ENCODE data around the gene SLC35E4. TPM values are rescaled to one million over a fixed set of nuclear protein-coding genes. Genes with fewer than 3 reads are reported as not detected.
"Not testable (repeated sequence)": the region's sequence is repeated elsewhere in the genome, so short reads cannot be mapped to it uniquely, and the experiment has no call there.

SLC35E4 gene
- total RNA-seq, 2 donors from 2014 or later = 4.4 to 7.8 TPM

DNA sequence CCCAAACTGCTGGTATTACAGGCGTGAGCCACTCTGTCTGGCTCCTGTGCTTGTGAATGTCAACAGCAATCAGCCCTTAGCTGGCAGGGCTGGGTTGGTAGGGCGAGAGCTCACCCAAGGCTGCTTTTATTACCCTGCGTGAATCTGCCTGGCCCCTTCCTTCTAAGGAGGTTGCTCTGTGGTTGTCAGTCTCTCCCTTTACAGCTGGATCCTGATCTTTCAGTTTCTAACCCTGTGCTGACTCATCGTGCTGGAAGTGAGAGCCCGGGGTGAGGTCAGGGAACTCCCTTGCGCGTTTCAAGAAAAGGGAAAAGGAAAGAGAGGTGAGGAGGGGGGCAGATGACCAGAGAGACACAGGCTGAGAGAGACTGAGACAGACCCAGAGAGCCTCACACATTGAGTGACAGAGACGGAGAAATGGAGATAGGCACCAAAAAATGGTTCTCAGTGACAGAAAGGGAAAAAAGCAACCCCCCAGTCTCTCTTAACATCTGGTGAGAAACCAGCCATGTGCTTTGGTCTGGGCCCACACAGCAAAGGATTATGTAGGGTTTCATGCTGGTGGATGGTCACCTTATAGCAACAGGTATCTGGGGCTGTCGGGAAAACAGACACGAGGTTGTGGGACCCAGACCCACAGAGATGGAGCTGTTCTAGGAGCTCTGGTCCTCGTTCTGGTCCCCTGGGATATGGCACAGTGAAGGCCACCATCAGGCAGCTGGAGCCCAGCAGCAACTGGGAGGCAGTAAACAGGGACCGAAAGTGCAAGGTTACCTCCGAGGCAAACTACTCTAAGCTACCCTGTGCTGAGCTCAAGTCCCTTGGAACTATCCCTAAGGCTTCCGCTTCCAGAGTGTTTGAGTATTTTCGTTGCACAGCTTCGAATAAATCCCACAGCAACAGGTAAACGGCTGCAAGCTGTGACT, 26.1 kb upstream of the SLC35E4 start:
- DNase-seq (ENCODE audit: low spot score) = peak; percentile 87
- intact Hi-C loops (cut with DNase I) = no loop called here

DNA sequence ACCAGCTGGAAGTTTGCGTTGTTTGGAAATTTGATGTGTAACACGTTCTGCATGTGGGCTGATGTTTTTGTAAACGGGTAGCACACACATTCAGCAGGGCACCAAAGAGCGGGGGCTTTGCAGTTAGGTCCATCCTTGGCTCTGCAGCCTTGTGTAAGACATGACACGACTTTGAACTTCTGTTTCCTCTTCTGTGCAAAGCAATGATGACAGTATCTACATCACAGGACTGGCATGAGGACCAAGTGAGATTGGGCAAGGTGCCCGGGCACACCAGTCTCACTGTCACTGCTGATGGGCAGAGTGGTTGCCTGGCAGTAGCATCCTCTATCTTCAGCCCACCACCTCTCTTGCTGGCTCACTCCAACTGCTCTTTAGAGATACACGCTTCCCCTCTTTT, 25.3 kb upstream of the SLC35E4 start:
- DNase-seq (ENCODE audit: low spot score) = no peak
- intact Hi-C loops (cut with DNase I) = no loop called here

DNA sequence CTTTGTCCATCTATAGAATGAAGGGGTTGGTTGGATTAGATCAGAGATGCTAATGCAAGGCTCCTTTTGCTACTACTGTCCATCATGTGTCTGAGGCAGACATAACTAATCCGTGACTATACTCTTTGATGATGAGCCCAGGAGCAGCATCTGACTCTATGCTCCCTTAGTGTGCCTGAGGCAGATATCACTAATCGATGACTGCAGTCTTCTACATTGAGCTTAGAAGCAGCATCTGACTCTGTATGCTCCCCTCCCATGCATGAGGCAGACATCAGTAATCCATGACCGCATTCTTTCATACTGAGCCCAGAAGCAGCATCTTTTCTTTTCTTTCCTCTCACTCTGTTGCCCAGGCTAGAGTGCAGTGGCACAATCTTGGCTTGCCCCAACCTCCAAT, 24.4 kb upstream of the SLC35E4 start:
- no peak for DNase-seq (ENCODE audit: low spot score)
- intact Hi-C loops (cut with DNase I) = no loop called here

DNA sequence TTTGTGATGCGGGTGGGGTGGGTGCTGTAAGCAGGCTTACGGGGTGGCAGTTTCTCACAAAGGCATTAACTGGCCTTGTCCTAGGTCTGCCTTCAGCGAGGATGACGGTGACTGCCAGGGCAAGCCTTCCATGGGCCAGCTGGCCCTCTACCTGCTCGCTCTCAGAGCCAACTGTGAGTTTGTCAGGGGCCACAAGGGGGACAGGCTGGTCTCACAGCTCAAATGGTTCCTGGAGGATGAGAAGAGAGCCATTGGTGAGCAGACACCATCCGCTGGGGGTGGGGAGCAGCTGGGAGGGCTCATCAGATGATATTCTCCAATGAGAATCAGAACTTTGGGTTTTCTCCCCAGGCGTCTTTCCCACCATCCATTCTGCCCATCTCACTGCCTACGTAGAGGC, 22.8 kb upstream of the SLC35E4 start:
- intact Hi-C loops (cut with DNase I) = no loop called here
- no peak for DNase-seq (ENCODE audit: low spot score)

DNA sequence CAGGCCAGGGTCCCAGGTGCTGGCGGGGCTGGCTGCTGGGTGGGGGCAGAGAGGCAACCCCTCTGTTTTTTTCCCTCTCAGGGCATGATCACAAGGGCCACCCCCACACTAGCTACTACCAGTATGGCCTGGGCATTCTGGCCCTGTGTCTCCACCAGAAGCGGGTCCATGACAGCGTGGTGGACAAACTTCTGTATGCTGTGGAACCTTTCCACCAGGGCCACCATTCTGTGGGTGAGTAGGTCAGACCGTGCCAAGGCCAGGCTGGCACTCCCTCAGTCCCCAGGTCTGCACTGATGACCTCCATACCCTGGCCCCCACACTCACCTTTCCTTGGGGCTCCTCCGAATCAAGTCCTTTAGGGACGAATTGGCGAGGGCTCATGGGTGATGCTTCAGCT, 21.3 kb upstream of the SLC35E4 start:
- peak; percentile 56 for DNase-seq (ENCODE audit: low spot score)
- intact Hi-C loops (cut with DNase I) = no loop called here

DNA sequence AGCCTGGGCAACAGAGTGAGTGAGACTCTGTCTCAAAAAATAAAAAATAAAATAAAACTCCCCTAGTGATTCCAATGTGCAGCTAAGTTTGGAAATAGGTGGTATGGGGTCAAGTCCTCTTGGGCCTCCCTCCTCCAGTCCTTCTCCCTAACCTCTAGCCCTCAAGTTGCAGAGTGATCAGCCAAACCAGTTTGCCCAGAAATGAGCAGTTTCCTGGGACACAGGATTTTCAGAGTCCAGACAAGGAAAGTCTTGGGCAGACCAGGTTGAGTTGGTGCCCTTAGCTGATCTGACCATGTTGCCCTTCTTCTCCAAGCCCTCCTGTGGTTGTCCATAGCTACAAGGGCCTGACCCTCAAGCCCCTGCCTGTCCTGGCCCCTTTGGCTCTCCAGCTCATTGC, 20.7 kb upstream of the SLC35E4 start:
- no peak for DNase-seq (ENCODE audit: low spot score)
- intact Hi-C loops (cut with DNase I) = no loop called here

DNA sequence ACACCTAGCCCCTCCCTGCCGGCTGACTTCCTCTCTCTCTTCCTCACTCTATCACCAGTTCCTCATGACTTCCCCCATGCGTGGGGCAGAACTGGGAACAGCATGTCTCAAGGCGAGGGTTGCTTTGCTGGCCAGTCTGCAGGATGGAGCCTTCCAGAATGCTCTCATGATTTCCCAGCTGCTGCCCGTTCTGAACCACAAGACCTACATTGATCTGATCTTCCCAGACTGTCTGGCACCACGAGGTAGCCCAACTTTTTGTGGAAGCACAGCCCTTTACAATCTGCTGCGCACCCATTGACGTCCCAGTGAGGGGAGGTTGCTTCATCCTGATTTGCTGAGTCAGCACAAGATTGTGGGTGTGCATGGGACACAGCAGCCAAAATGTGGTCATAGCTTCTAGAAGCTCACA, 20.0 kb upstream of the SLC35E4 start:
- DNase-seq (ENCODE audit: low spot score) = no peak
- intact Hi-C loops (cut with DNase I) = no loop called here

DNA sequence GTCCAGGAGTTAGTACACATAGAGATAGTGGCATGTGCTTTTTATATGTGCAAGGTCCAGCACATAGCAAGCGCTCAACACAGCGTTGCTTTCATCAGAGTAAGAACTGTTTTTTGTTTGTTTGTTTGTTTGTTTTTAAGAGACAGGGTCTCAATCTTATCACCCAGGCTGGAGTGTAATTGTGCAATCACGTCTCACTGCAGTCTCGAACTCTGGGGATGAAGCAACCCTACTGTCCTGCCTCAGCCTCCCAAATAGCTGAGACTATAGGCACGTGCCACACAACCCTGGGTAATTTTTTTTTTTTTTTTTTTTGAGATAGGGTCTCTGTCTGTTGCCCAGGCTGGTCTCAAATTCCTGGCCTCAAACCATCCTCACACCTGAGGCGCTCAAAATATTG, 17.8 kb upstream of the SLC35E4 start:
- intact Hi-C loops (cut with DNase I) = no loop called here
- no peak for DNase-seq (ENCODE audit: low spot score)

DNA sequence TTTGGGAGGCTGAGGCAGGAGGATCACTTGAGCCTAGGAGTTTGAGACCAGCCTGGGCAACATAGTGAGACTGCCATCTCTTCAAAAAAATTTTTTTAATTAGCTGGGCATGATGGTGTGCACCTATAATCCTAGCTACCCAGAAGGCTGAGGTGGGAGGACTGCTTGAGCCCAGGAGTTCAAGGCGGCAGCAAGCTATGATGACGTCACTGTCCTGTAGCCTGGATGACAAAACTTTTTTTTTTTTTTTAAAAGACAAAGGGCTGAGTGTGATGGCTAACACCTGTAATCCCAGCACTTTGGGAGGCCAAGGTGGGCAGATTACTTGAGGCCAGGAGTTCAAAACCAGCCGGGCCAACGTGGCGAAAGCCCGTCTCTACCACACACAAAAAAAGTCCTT, 15.7 kb upstream of the SLC35E4 start:
- DNase-seq (ENCODE audit: low spot score); intact Hi-C loops (cut with DNase I): not testable (repeated sequence)

DNA sequence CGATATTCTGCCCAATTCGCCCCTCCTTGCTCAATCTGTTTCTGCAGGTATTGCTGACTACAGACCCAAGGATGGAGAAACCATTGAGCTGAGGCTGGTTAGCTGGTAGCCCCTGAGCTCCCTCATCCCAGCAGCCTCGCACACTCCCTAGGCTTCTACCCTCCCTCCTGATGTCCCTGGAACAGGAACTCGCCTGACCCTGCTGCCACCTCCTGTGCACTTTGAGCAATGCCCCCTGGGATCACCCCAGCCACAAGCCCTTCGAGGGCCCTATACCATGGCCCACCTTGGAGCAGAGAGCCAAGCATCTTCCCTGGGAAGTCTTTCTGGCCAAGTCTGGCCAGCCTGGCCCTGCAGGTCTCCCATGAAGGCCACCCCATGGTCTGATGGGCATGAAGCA, 9.2 kb upstream of the SLC35E4 start:
- no peak for DNase-seq (ENCODE audit: low spot score)
- intact Hi-C loops (cut with DNase I) = no loop called here

DNA sequence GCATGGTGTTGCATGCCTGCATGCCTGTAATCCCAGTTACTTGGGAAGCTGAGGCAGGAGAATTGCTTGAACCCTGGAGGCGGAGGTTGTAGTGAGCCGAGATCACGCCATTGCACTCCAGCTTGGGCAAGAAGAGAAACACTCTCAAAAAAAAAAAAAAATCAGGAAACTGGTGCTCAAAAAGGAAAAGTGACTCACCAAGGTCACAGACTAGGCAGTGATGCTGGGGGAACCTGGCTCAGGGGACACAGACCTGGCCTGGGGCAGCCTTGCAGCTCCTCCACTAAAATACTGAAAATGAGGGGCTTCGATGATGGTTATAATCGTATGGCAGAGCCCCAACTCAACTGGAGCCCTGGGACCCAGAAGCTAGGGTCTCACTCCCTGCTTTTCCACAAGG, 8.1 kb upstream of the SLC35E4 start:
- intact Hi-C loops (cut with DNase I) = no loop called here
- DNase-seq (ENCODE audit: low spot score) = no peak

DNA sequence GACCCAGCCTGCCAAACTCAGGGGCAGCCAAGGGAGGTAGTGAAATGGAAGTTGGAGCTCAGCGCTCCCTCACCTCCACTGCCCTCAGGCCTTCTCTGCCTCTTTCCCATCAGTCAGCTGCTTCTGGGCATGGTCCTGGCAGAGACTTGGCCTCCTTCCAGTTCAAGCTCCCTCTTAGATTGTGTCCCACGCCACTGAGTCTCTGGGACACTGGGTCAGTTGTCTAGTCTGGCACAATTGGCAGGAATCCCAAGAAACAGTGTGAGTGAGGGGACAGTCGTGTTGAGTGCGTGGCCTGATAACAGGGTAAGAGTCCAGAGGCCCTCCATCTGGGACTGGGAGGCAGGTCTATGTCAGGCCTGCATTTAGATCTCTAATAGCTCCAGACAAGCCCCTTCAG, 7.1 kb upstream of the SLC35E4 start:
- intact Hi-C loops (cut with DNase I) = no loop called here

DNA sequence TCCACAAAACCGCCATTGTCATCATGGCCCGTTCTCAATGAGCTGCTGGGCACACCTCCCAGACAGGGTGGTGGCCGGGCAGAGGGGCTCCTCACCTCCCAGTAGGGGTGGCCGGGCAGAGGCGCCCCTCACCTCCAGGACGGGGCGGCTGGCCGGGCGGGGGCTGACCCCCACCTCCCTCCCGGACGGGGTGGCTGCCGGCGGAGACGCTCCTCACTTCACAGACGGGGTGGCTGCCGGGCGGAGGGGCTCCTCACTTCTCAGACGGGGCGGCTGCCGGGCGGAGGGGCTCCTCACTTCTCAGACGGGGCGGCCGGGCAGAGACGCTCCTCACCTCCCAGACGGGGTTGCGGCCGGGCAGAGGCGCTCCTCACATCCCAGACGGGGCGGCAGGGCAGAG, 4.1 kb upstream of the SLC35E4 start:
- DNase-seq (ENCODE audit: low spot score) = not testable (repeated sequence)
- intact Hi-C loops (cut with DNase I) = loop anchor here in 1 of 2 donors (5.0 kb wide), 1 partner anchor 126 kb away; no protein-coding TSS in a partner anchor

More for the DNA sequence above, 7.1 kb upstream of the SLC35E4 start:
- DNase-seq (ENCODE audit: low spot score) = no peak

DNA sequence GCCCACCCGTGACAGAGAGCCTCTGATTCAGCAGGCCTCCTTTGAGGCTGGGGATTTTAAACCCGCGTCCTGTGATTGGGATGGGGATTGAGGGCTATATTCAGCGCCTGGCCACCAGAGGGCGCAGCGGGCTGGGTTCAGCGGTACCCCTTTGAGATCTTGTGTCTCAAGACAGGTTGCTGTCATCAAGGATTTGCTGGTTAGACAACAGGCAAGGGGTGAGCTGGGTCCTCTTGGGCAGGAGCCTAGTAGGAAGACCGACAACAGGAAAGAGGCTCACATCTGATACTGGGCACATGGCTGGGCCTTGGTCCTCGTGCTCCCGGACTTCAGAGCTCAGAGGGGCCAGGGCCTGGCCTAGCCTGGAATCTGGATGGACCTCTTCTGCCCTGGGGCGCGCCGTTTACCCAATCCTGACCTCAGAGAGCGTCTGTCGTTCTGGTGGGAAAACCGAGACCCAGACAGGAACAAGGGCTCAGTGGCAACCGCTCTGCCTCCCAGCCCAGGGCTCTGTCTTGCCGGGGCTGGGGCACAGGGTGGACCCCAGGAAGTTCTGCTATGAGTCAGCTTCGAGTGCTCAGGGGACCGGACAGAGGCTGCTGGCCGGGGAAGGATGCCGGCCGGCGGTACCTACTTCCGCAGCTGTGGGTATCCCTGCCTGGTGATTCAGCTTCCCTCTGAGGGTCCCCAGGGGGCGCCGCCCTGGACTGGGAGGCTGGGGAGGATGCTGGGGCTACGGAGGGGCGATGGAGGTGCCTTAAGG, 929 bp upstream of the SLC35E4 start:
- DNase-seq (ENCODE audit: low spot score) = peak; percentile 96
- intact Hi-C loops (cut with DNase I) = loop anchor here (1.0 to 5.0 kb wide), 2 partner anchors 120 to 123 kb away; no protein-coding TSS in a partner anchor

DNA sequence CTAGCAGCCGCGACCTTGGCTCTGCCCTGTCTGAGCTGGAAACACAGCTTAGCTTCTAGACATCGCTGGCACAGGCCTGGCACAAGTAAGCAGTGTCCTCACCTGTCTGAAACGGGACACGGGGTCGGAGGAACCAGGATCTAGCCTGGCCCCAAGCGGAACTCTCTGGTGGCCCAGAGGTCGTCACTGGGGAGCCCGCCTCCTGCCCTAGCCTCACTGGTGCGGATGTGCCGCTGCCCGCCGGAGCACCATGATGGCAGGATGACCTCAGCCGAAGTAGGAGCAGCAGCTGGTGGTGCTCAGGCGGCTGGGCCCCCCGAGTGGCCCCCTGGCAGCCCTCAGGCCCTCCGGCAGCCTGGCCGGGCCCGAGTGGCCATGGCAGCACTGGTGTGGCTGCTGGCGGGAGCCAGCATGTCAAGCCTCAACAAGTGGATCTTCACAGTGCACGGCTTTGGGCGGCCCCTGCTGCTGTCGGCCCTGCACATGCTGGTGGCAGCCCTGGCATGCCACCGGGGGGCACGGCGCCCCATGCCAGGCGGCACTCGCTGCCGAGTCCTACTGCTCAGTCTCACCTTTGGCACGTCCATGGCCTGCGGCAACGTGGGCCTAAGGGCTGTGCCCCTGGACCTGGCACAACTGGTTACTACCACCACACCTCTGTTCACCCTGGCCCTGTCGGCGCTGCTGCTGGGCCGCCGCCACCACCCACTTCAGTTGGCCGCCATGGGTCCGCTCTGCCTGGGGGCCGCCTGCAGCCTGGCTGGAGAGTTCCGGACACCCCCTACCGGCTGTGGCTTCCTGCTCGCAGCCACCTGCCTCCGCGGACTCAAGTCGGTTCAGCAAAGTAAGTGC, 871 bp downstream of the SLC35E4 start:
- intact Hi-C loops (cut with DNase I) = no loop called here
- peak; percentile 81 for DNase-seq (ENCODE audit: low spot score)

DNA sequence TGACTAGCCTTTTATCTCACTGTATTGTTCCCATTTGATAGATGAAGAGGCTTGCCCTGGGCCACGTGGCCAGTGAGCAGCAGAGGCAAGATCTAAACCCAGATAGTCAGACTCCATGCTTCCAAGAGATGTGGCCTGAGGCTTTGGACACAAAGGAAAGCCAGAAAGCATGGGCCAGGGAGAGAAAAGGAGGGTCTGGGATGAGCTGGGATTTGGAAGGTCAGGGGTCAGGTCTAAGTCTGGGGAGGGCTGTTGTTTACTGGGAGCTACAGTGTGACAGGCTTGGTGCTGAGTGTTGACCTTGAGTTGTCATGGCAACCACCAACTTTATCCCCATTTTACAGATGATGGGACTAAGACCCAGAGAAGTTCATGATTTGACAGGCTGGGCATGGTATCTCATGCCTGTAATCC, 2.1 kb downstream of the SLC35E4 start:
- intact Hi-C loops (cut with DNase I) = no loop called here
- no peak for DNase-seq (ENCODE audit: low spot score)

DNA sequence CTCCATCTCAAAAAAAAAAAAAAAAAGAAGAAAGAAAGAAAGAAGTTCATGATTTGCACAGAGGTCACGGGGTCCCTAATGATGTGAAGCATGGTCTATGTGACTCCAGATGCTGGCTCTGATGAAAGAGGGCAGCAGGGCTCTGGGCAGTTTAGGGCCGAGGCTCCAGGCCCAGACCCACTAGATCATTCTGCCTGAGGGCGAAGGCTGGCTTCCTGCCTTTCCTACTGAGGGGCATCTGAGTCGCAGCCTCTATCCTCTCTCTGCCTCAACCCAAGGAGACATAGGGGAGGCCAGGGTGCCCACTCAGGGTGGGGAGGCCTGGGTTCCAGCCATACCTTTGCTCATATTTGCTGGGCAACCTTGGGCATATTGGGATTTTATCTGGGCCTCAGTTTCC, 4.8 kb downstream of the SLC35E4 start:
- intact Hi-C loops (cut with DNase I) = no loop called here
- no peak for DNase-seq (ENCODE audit: low spot score)

DNA sequence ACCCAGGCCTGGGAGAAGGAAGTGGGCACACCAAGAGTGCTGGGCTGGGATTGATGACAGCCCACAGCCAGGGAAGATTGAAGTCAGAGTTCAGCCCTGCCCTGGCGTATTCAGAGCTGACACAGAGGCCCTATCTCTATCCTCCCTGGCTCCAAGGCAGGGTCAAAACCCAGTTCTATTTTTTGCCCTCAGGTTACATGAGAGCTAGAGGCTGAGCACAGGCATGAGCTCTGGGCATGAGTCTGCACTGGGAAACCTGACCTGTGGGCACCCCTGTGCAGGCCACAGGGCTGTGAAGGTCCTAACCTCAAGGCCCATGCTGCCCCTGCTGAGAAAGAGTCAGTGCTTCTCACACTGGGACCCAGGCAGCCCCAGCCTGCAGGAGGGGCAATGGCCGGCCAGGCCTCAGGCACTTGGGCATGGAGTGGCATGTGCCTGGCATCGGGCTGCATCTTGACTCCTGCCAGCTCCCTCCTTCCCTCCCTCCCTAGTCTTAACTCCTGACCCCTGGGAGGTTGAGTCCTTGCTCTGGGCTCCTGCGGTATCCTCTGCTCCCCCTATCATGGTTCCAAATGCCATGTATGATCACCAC, 5.4 kb downstream of the SLC35E4 start:
- DNase-seq (ENCODE audit: low spot score) = no peak
- intact Hi-C loops (cut with DNase I) = no loop called here
